NB4 (cell line): ENCODE data around the gene JPT2.

Experiments
- POLR2A ChIP-seq: IDR thresholded peaks from 2 replicates; pipeline ENCODE4 v1.6.1; 2011; ENCODE audit warnings: mild to moderate bottlenecking; ENCODE audit not compliant: insufficient read length; ENCODE audit errors: extremely low read depth
- TF ChIP-seq, protein P1 (sequence below): IDR thresholded peaks from 2 replicates; pipeline ENCODE4 v1.6.1; 2011; ENCODE audit warnings: low read depth, low read length

DNA sequence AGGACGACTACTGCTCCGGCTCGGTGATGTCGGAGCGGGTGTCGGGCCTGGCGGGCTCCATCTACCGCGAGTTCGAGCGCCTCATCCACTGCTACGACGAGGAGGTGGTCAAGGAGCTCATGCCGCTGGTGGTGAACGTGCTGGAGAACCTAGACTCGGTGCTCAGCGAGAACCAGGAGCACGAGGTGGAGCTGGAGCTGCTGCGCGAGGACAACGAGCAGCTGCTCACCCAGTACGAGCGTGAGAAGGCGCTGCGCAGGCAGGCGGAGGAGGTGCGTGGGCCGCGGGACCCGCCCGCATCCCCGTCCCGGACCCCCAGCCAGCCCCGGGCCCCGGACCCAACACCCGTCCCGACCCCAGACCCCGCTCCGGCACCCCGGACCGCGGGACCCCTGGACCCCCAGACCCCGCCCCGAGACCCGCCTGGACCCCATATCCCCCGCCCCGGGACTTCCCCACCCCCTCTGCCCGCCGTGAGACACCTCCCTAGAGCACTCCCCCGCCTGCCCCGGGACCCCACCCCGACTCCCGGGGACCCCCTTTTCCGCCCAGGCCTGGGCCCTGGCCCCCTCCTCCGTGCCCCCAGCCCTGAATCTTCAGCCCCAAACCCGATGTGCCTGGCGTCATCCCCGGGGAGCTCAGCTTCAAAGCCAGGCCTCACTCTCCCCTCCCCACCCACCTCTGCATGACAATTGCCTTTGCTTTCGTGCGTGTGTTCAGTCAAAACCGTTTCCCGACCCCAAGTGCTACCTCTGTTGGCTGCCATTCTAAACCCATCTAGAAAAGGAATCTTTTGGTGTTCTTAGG, 28.5 kb downstream of the JPT2 start:
- TF ChIP-seq POLR2A: no peak
- TF ChIP-seq, protein P1, sequence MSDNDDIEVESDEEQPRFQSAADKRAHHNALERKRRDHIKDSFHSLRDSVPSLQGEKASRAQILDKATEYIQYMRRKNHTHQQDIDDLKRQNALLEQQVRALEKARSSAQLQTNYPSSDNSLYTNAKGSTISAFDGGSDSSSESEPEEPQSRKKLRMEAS: peak; percentile 55
